HepG2 (cell line): ENCODE data around the gene SUCLG1. TPM values are rescaled to one million over a fixed set of nuclear protein-coding genes. Genes with fewer than 3 reads are reported as not detected.

Experiments used
- AHR ChIP-seq: IDR thresholded peaks from 2 replicates; pipeline ENCODE4 v1.6.1; 2018; ENCODE audit warnings: missing genetic modification reagents, missing compliant biosample characterization
- ATM ChIP-seq: fragments of 450-650 bp; IDR thresholded peaks from 2 replicates; pipeline ENCODE4 v1.7.1; 2017; ENCODE audit warnings: mild to moderate bottlenecking, borderline replicate concordance
- ATRX ChIP-seq: sonication (generic); formaldehyde crosslinking; IDR thresholded peaks from 2 replicates; pipeline ENCODE4 v1.4.0; 2020; ENCODE audit warnings: missing genetic modification reagents, borderline replicate concordance
- DPF2 ChIP-seq: sonication (generic); formaldehyde crosslinking; IDR thresholded peaks from 2 replicates; pipeline ENCODE4 v1.4.0; 2020; ENCODE audit warnings: mild to moderate bottlenecking, low read depth, missing genetic modification reagents, borderline replicate concordance
- FOXJ3 ChIP-seq: sonication (generic); formaldehyde crosslinking; IDR thresholded peaks from 2 replicates; pipeline ENCODE4 v1.4.0; 2020; ENCODE audit warnings: missing genetic modification reagents, mild to moderate bottlenecking, borderline replicate concordance
- HNRNPK ChIP-seq: fragments of 200-400 bp; formaldehyde crosslinking; IDR thresholded peaks from 2 replicates; pipeline ENCODE4 v1.6.1; 2018; ENCODE audit warnings: low read length, low read depth, moderate library complexity, mild to moderate bottlenecking; ENCODE audit not compliant: poor library complexity, severe bottlenecking
- YEATS2 ChIP-seq: sonication (generic); formaldehyde crosslinking; IDR thresholded peaks from 2 replicates; pipeline ENCODE4 v1.4.0; 2020; ENCODE audit warnings: missing genetic modification reagents, borderline replicate concordance
- ZNF24 ChIP-seq: fragments of 450-650 bp; IDR thresholded peaks from 2 replicates; pipeline ENCODE4 v1.6.1; 2017; ENCODE audit warnings: antibody characterized with exemption, mild to moderate bottlenecking
- ZNF598 ChIP-seq: sonication (generic); formaldehyde crosslinking; IDR thresholded peaks from 2 replicates; pipeline ENCODE4 v1.5.1; 2020; ENCODE audit warnings: mild to moderate bottlenecking, missing genetic modification reagents, borderline replicate concordance
- ZNF605 ChIP-seq: sonication (generic); formaldehyde crosslinking; IDR thresholded peaks from 2 replicates; pipeline ENCODE4 v1.8.0; 2022; ENCODE audit warnings: mild to moderate bottlenecking, missing genetic modification reagents
- polyA plus RNA-seq, 8 experiments: library from polyadenylated mRNA; depleted of rRNA in 3 of 8; stranded (reverse) in 7 of 8; unstranded in 1 of 8; fragments of >200 nt; fragmentation: Illumina TruSeq in 4 of 8; extraction: Trizol in 4 of 8; gene quantifications; 2 replicates each; pipeline versions ENCODE4 v1.2.1 to v1.2.3, GENCODE V29; 2011 to 2016; ENCODE audit warnings: low read depth in 4 of 8, missing spikeins in 1 of 8, mixed read lengths in 1 of 8; ENCODE audit not compliant: insufficient read depth in 1 of 8
- total RNA-seq, 5 experiments: library from RNA; depleted of rRNA; stranded (reverse); fragments of >200 nt; fragmentation: Illumina TruSeq; extraction: Trizol; gene quantifications; 2 replicates each; pipeline ENCODE4 v1.2.3, GENCODE V29; 2016; ENCODE audit warnings: low read depth in 1 of 5
- TF ChIP-seq, protein P1 (sequence below): sonication (generic); formaldehyde crosslinking; IDR thresholded peaks from 2 replicates; pipeline ENCODE4 v1.4.0; 2020; ENCODE audit warnings: mild to moderate bottlenecking, missing genetic modification reagents
- TF ChIP-seq, protein P2 (sequence below): sonication (generic); formaldehyde crosslinking; IDR thresholded peaks from 2 replicates; pipeline ENCODE4 v1.5.0; 2020; ENCODE audit warnings: missing genetic modification reagents
- TF ChIP-seq, protein P3 (sequence below): sonication (generic); formaldehyde crosslinking; IDR thresholded peaks from 2 replicates; pipeline ENCODE4 v1.4.0; 2020; ENCODE audit warnings: mild to moderate bottlenecking, missing genetic modification reagents
- TF ChIP-seq, protein P4 (sequence below): sonication (generic); formaldehyde crosslinking; IDR thresholded peaks from 2 replicates; pipeline ENCODE4 v1.5.1; 2020; ENCODE audit warnings: mild to moderate bottlenecking, missing genetic modification reagents, borderline replicate concordance
- TF ChIP-seq, protein P5 (sequence below): sonication (generic); formaldehyde crosslinking; IDR thresholded peaks from 2 replicates; pipeline ENCODE4 v1.4.0; 2020; ENCODE audit warnings: missing genetic modification reagents

Gene SUCLG1
- total and polyA plus RNA-seq, 2 of the 13 experiments (the other 11 are each of a cell fraction or from before 2014, with no cell fraction given): 58.7 to 121 TPM

DNA sequence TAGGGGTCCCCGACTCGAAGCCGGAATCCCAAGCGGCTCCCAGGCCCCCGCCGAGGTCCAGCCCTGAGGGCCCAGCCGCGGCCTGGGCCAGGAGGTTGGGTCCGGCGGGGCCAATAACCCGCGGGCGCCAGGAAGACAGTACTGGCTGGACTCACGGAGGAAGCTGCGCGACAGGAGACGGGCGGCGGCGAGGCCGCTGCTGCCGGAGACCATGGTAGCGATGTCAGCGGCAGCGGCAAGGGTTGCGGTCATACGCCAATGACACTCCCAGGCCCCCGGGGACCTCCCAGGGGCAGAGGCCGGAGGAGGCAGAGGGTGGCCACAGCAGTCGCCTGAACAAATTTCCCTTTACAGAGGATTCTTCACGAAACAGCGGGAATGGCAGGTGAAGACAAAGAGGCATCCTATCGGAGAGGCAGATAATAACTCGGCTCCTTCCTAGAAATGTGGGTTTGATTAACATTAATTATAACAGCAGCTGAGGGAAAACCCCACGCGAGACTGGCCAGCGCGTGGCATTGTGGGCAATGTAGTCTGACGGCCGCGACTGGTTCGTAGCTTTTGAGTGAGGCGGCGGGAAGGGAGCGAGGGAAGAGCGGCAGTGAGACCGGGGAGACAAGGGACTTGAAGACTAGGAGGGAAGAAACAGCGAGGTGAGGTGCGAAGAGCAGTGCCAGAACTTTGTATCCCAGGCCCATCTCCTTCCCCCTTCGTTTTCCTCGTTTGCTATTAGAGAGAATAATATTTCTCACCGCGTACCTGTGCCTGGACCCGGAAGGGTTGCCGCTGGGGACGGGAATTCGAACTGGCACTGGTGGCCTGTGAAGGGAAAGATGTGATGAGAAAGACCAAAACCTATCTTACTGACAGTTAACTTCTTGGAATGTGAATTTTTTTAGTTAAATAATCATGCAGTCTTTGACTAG, at the start of gene SUCLG1 (continued):
- TF ChIP-seq, protein P1, sequence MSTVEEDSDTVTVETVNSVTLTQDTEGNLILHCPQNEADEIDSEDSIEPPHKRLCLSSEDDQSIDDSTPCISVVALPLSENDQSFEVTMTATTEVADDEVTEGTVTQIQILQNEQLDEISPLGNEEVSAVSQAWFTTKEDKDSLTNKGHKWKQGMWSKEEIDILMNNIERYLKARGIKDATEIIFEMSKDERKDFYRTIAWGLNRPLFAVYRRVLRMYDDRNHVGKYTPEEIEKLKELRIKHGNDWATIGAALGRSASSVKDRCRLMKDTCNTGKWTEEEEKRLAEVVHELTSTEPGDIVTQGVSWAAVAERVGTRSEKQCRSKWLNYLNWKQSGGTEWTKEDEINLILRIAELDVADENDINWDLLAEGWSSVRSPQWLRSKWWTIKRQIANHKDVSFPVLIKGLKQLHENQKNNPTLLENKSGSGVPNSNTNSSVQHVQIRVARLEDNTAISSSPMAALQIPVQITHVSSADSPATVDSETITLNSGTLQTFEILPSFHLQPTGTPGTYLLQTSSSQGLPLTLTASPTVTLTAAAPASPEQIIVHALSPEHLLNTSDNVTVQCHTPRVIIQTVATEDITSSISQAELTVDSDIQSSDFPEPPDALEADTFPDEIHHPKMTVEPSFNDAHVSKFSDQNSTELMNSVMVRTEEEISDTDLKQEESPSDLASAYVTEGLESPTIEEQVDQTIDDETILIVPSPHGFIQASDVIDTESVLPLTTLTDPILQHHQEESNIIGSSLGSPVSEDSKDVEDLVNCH (CRISPR knock-in tag): no peak
- TF ChIP-seq ZNF24 (no peak), ATRX (CRISPR knock-in tag) (no peak), FOXJ3 (CRISPR knock-in tag) (peak; percentile 64; the same call in 1 of the 2 replicates), ATM (no peak), ZNF605 (CRISPR knock-in tag) (peak; percentile 49; the same call in 1 of the 2 replicates), AHR (CRISPR knock-in tag) (no peak), HNRNPK (no peak), ZNF598 (CRISPR knock-in tag) (peak; percentile 29; the same call in 1 of the 2 replicates), DPF2 (no peak), YEATS2 (CRISPR knock-in tag) (peak; percentile 77; the same call in 1 of the 2 replicates)
- TF ChIP-seq, protein P2, sequence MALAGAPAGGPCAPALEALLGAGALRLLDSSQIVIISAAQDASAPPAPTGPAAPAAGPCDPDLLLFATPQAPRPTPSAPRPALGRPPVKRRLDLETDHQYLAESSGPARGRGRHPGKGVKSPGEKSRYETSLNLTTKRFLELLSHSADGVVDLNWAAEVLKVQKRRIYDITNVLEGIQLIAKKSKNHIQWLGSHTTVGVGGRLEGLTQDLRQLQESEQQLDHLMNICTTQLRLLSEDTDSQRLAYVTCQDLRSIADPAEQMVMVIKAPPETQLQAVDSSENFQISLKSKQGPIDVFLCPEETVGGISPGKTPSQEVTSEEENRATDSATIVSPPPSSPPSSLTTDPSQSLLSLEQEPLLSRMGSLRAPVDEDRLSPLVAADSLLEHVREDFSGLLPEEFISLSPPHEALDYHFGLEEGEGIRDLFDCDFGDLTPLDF: peak; percentile 40; the same call in 1 of the 2 replicates
- TF ChIP-seq, protein P3, sequence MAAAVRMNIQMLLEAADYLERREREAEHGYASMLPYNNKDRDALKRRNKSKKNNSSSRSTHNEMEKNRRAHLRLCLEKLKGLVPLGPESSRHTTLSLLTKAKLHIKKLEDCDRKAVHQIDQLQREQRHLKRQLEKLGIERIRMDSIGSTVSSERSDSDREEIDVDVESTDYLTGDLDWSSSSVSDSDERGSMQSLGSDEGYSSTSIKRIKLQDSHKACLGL (CRISPR knock-in tag): peak; percentile 82; the same call in 1 of the 2 replicates
- TF ChIP-seq, protein P4, sequence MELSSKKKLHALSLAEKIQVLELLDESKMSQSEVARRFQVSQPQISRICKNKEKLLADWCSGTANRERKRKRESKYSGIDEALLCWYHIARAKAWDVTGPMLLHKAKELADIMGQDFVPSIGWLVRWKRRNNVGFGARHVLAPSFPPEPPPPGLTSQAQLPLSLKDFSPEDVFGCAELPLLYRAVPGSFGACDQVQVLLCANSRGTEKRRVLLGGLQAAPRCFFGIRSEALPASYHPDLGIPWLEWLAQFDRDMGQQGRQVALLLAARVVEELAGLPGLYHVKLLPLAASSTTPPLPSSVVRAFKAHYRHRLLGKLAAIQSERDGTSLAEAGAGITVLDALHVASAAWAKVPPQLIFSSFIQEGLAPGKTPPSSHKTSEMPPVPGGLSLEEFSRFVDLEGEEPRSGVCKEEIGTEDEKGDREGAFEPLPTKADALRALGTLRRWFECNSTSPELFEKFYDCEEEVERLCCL (CRISPR knock-in tag): peak; percentile 94
- TF ChIP-seq, protein P5, sequence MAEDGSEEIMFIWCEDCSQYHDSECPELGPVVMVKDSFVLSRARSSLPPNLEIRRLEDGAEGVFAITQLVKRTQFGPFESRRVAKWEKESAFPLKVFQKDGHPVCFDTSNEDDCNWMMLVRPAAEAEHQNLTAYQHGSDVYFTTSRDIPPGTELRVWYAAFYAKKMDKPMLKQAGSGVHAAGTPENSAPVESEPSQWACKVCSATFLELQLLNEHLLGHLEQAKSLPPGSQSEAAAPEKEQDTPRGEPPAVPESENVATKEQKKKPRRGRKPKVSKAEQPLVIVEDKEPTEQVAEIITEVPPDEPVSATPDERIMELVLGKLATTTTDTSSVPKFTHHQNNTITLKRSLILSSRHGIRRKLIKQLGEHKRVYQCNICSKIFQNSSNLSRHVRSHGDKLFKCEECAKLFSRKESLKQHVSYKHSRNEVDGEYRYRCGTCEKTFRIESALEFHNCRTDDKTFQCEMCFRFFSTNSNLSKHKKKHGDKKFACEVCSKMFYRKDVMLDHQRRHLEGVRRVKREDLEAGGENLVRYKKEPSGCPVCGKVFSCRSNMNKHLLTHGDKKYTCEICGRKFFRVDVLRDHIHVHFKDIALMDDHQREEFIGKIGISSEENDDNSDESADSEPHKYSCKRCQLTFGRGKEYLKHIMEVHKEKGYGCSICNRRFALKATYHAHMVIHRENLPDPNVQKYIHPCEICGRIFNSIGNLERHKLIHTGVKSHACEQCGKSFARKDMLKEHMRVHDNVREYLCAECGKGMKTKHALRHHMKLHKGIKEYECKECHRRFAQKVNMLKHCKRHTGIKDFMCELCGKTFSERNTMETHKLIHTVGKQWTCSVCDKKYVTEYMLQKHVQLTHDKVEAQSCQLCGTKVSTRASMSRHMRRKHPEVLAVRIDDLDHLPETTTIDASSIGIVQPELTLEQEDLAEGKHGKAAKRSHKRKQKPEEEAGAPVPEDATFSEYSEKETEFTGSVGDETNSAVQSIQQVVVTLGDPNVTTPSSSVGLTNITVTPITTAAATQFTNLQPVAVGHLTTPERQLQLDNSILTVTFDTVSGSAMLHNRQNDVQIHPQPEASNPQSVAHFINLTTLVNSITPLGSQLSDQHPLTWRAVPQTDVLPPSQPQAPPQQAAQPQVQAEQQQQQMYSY: 0 out of 2 replicates have a peak, but pooled peaks have one; percentile 2
